Measurements from ENCODE around the gene NAT14.

The NAT14 gene

GRCh38 chr19:55498246-55498840, 13.4 kb downstream of the NAT14 start:
- H3K4me3 ChIP-seq (ENCODE audit: control insufficient read depth, low read depth, low read length), result no peak overlapping the region
- no peak for DNase-seq (ENCODE audit: low read depth)
- TF ChIP-seq CTCF (conservative IDR thresholded peaks at IDR 0.05; ENCODE audit: control insufficient read depth, insufficient read depth, low read depth, low read length), result no peak

GRCh38 chr19:55500368-55500952, 15.5 kb downstream of the NAT14 start:
- H3K4me3 ChIP-seq (ENCODE audit: control insufficient read depth, low read depth, low read length), result no peak overlapping the region
- TF ChIP-seq CTCF (conservative IDR thresholded peaks at IDR 0.05; ENCODE audit: control insufficient read depth, insufficient read depth, low read depth, low read length), result no peak
- DNase-seq (ENCODE audit: low read depth), result no peak

- no peak overlapping the region for H3K4me3 ChIP-seq (ENCODE audit: control insufficient read depth, low read depth, low read length)
- no peak for TF ChIP-seq CTCF (conservative IDR thresholded peaks at IDR 0.05; ENCODE audit: control insufficient read depth, insufficient read depth, low read depth, low read length)
- no peak for DNase-seq (ENCODE audit: low read depth)
Observed at GRCh38 chr19:55502197-55502952, 17.4 kb downstream of the NAT14 start.

- no peak for DNase-seq (ENCODE audit: low read depth)
- no peak overlapping the region for H3K4me3 ChIP-seq (ENCODE audit: control insufficient read depth, low read depth, low read length)
- no peak for TF ChIP-seq CTCF (conservative IDR thresholded peaks at IDR 0.05; ENCODE audit: control insufficient read depth, insufficient read depth, low read depth, low read length)
Observed at GRCh38 chr19:55503157-55503501, 18.1 kb downstream of the NAT14 start.

GRCh38 chr19:55503502-55504251, 18.7 kb downstream of the NAT14 start:
- peak; percentile 73 for TF ChIP-seq CTCF (conservative IDR thresholded peaks at IDR 0.05; ENCODE audit: control insufficient read depth, insufficient read depth, low read depth, low read length)
- H3K4me3 ChIP-seq (ENCODE audit: control insufficient read depth, low read depth, low read length), result peak overlapping the region; percentile 40
- peak; percentile 88 for DNase-seq (ENCODE audit: low read depth)

GRCh38 chr19:55504252-55504603, 19.2 kb downstream of the NAT14 start:
- TF ChIP-seq CTCF (conservative IDR thresholded peaks at IDR 0.05; ENCODE audit: control insufficient read depth, insufficient read depth, low read depth, low read length), result no peak
- H3K4me3 ChIP-seq (ENCODE audit: control insufficient read depth, low read depth, low read length), result no peak overlapping the region
- DNase-seq (ENCODE audit: low read depth), result no peak
